Gastrocnemius medialis (tissue), 4 donors: Measurements from ENCODE around the gene PTPRF. TPM values are rescaled to one million over a fixed set of nuclear protein-coding genes. Genes with fewer than 3 reads are reported as not detected.

Experiments used
- ATAC-seq, 2 donors: fragments of 150-250 bp; one replicate each; pipeline ENCODE4 v1.9.1; 2016
- DNase-seq, 2 donors: peaks; one replicate each; pipeline ENCODE4 v3.0.0-alpha.2; 2019
- H3K27ac ChIP-seq, 4 donors: fragments of 200-600 bp; sonication (generic); 1 replicate in 1 of 4; 2 replicates in 3 of 4; pipeline ENCODE4 v1.5.1; 2016 to 2018; ENCODE audit warnings: mild to moderate bottlenecking in 2 of 4, moderate library complexity in 1 of 4
- H3K27me3 ChIP-seq, 3 donors: fragments of 200-600 bp; sonication (generic) in 2 of 3; 1 replicate in 1 of 3; 2 replicates in 2 of 3; pipeline versions ENCODE4 v1.5.1 to v1.6.0; 2016 to 2019; ENCODE audit warnings: mild to moderate bottlenecking in 1 of 3, moderate library complexity in 1 of 3
- H3K36me3 ChIP-seq, 2 donors: fragments of 200-600 bp; sonication (generic) in 1 of 2; one replicate each; pipeline ENCODE4 v1.5.1; 2017 to 2018
- H3K4me1 ChIP-seq, 2 donors: fragments of 200-600 bp; sonication (generic) in 1 of 2; one replicate each; pipeline ENCODE4 v1.5.1; 2016 to 2017; ENCODE audit warnings: mild to moderate bottlenecking in 2 of 2
- H3K4me3 ChIP-seq, 4 donors: fragments of 200-600 bp; sonication (generic) in 3 of 4; 1 replicate in 1 of 4; 2 replicates in 3 of 4; pipeline ENCODE4 v1.5.1; 2016 to 2019; ENCODE audit warnings: mild to moderate bottlenecking in 2 of 4
- H3K9me3 ChIP-seq, 3 donors: fragments of 200-600 bp; sonication (generic) in 2 of 3; 1 replicate in 1 of 3; 2 replicates in 2 of 3; pipeline ENCODE4 v1.5.1; 2016 to 2019
- POLR2A ChIP-seq, 2 donors: fragments of 450-650 bp; IDR thresholded peaks; one replicate each; pipeline ENCODE4 v1.6.1; 2017; ENCODE audit warnings: antibody characterized with exemption in 2 of 2, mild to moderate bottlenecking in 2 of 2, moderate library complexity in 2 of 2
- in situ Hi-C, 4 donors: fragments of 200-750 bp; cut with MboI; loops; one replicate each; pipeline versions ENCODE4 v1.15.0 to v1.8.0; 2017; ENCODE audit warnings: low sequenced_read_pairs in 4 of 4
- intact Hi-C: fragments of 100-400 bp; cut with DNase I; formaldehyde crosslinking; loops from one replicate; pipeline ENCODE4 v1.15.1; 2023; ENCODE audit warnings: low total_unique reads
- total RNA-seq, 4 donors: library from RNA; depleted of rRNA; stranded (reverse); fragments of >200 nt; gene quantifications; one replicate each; pipeline versions ENCODE4 v1.1.0 to v1.2.3, GENCODE V29; 2016
- TF ChIP-seq, protein P1 (sequence below), 5 experiments: fragments of 450-650 bp in 3 of 5; fragments of 200-600 bp in 2 of 5; sonication (generic) in 2 of 5; IDR thresholded peaks in 4 of 5; conservative IDR thresholded peaks in 1 of 5; 1 replicate in 4 of 5; 2 replicates in 1 of 5; pipeline ENCODE4 v1.5.1; 2016 to 2019; ENCODE audit warnings: antibody characterized with exemption in 5 of 5, mild to moderate bottlenecking in 3 of 5, moderate library complexity in 3 of 5

PTPRF gene
- total RNA-seq, 4 donors from 2014 or later = 1.8 to 2.6 (median 2.5) TPM

- in situ Hi-C loops (no loop called here), intact Hi-C loops (no loop called here)
- TF ChIP-seq POLR2A (IDR thresholded peaks at IDR 0.05) = no peak
- TF ChIP-seq, protein P1, sequence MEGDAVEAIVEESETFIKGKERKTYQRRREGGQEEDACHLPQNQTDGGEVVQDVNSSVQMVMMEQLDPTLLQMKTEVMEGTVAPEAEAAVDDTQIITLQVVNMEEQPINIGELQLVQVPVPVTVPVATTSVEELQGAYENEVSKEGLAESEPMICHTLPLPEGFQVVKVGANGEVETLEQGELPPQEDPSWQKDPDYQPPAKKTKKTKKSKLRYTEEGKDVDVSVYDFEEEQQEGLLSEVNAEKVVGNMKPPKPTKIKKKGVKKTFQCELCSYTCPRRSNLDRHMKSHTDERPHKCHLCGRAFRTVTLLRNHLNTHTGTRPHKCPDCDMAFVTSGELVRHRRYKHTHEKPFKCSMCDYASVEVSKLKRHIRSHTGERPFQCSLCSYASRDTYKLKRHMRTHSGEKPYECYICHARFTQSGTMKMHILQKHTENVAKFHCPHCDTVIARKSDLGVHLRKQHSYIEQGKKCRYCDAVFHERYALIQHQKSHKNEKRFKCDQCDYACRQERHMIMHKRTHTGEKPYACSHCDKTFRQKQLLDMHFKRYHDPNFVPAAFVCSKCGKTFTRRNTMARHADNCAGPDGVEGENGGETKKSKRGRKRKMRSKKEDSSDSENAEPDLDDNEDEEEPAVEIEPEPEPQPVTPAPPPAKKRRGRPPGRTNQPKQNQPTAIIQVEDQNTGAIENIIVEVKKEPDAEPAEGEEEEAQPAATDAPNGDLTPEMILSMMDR (IDR thresholded peaks at IDR 0.05 in 4 of 5, conservative IDR thresholded peaks at IDR 0.05 in 1 of 5) = no peak
- ATAC-seq = no peak
- Histone ChIP-seq H3K27ac (no peak overlapping the region), H3K9me3 (no peaks in the 10 kb centered on the region), H3K4me1 (no peaks in the 10 kb centered on the region), H3K36me3 (no peaks in the 10 kb centered on the region), H3K27me3 (no peaks in the 10 kb centered on the region), H3K4me3 (no peak overlapping the region)
- no peak for DNase-seq
Observed at GRCh38 chr1:43558346-43558841, 27.7 kb downstream of the PTPRF start.

DNA sequence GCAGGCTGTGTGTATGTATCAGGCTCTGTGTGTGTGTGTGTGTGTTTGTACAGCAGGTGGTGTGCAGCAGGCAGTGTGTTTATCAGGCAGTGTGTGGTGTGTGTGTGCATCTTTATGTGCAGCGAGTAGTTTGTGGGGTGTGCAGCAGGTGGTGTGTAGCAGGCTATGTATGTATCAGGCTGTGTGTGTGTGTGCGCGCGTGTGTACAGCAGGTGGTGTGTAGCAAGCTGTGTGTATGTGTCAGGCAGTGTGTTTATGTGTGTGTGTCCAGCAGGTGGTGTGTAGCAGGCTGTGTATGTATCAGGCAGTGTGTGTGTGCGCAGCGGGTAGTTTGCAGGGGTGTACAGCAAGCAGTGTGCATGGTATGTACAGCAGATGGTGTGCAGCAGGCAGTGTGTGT is 29.0 kb downstream of the PTPRF start:
- Histone ChIP-seq H3K27me3 (no peaks in the 10 kb centered on the region), H3K4me3 (no peak overlapping the region), H3K27ac (no peak overlapping the region), H3K36me3 (no peaks in the 10 kb centered on the region), H3K4me1 (no peaks in the 10 kb centered on the region), H3K9me3 (no peaks in the 10 kb centered on the region)
- intact Hi-C loops = no loop called here
- DNase-seq (no peak), ATAC-seq (no peak)
- in situ Hi-C loops = no loop called here
- TF ChIP-seq POLR2A (IDR thresholded peaks at IDR 0.05) = no peak
- TF ChIP-seq, protein P1 (IDR thresholded peaks at IDR 0.05 in 4 of 5, conservative IDR thresholded peaks at IDR 0.05 in 1 of 5) = no peak

DNA sequence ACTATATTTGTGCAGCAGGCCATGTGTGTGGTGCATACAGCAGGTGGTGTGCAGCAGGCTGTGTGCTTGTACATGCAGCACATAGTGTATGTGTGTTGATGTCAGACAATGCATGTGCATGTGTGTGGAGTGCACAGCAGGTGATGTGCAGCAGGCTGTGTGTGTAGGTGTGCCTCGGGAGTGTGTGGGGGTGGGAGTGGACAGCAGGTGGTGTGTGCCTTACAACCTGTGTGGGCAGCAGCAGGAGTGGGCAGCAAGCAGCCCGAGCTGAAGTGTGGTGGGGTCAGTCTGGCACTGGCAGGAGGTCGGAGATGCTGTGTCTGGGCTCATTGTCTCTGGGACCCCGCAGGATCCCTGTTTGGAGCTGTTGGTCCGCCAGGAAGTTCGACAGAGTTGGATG is 29.6 kb downstream of the PTPRF start:
- H3K27ac ChIP-seq = no peak overlapping the region

GRCh38 chr1:43563876-43564539 is 33.3 kb downstream of the PTPRF start:
- Histone ChIP-seq H3K9me3 (no peaks in the 10 kb centered on the region), H3K27ac (no peak overlapping the region), H3K4me3 (no peak overlapping the region), H3K27me3 (peaks cover 0 to 7% (median 3%) of the 10 kb centered on the region in 3 donors), H3K36me3 (no peaks in the 10 kb centered on the region), H3K4me1 (peaks cover 0 to 6% of the 10 kb centered on the region in 2 donors)
- DNase-seq = no peak
- in situ Hi-C loops (no loop called here), intact Hi-C loops (no loop called here)
- no peak for ATAC-seq
- TF ChIP-seq POLR2A (IDR thresholded peaks at IDR 0.05) = no peak
- TF ChIP-seq, protein P1 (IDR thresholded peaks at IDR 0.05 in 4 of 5, conservative IDR thresholded peaks at IDR 0.05 in 1 of 5) = no peak

More for the DNA sequence above, 29.6 kb downstream of the PTPRF start:
- in situ Hi-C loops (no loop called here), intact Hi-C loops (no loop called here)
- no peak overlapping the region for H3K4me3 ChIP-seq
- H3K36me3 ChIP-seq = no peaks in the 10 kb centered on the region
- no peak for ATAC-seq
- no peaks in the 10 kb centered on the region for H3K27me3 ChIP-seq
- no peaks in the 10 kb centered on the region for H3K4me1 ChIP-seq
- TF ChIP-seq, protein P1 (IDR thresholded peaks at IDR 0.05 in 4 of 5, conservative IDR thresholded peaks at IDR 0.05 in 1 of 5) = no peak
- TF ChIP-seq POLR2A (IDR thresholded peaks at IDR 0.05) = no peak
- DNase-seq = no peak
- H3K9me3 ChIP-seq = no peaks in the 10 kb centered on the region
